Keratinocyte (primary cell): ENCODE results near the gene SNRPF. TPM values are rescaled to one million over a fixed set of nuclear protein-coding genes. Genes with fewer than 3 reads are reported as not detected.

ENCODE experiments used
- DNase-seq: peaks from one replicate; pipeline ENCODE4 v3.0.0-alpha.2; 2011; ENCODE audit warnings: low read depth, missing footprints, low spot score
- FAIRE-seq: peaks from 2 replicates; lab custom pipeline; 2011; peaks lifted over from hg19 to GRCh38; lab: Jason Lieb, UNC
- H2AFZ ChIP-seq: 2 replicates; pipeline ENCODE4 v1.6.0; 2012; ENCODE audit warnings: low read length, control low read depth, inconsistent platforms; ENCODE audit not compliant: control insufficient read depth
- H3K27ac ChIP-seq: 2 replicates; pipeline ENCODE4 v1.5.1; 2011; ENCODE audit warnings: low read length; ENCODE audit not compliant: control insufficient read depth, insufficient read depth
- H3K27me3 ChIP-seq: 3 replicates; pipeline ENCODE4 v1.6.0; 2011; ENCODE audit warnings: low read length; ENCODE audit not compliant: control insufficient read depth, insufficient read depth; ENCODE audit errors: extremely low read depth
- H3K36me3 ChIP-seq, 2 experiments: 2 replicates in 1 of 2; 3 replicates in 1 of 2; pipeline ENCODE4 v1.5.1; 2011; ENCODE audit warnings: low read length in 2 of 2, mild to moderate bottlenecking in 1 of 2; ENCODE audit not compliant: control insufficient read depth in 2 of 2, insufficient read depth in 2 of 2; ENCODE audit errors: extremely low read depth in 1 of 2
- H3K4me1 ChIP-seq: 3 replicates; pipeline ENCODE4 v1.5.1; 2011; ENCODE audit warnings: low read length; ENCODE audit not compliant: control insufficient read depth, insufficient read depth; ENCODE audit errors: extremely low read depth
- H3K4me2 ChIP-seq: 3 replicates; pipeline ENCODE4 v1.6.0; 2011; ENCODE audit warnings: low read depth, low read length; ENCODE audit not compliant: control insufficient read depth, insufficient read depth; ENCODE audit errors: extremely low read depth
- H3K4me3 ChIP-seq, 3 experiments: fragments of 200-600 bp in 1 of 3; sonication (generic) in 1 of 3; 2 replicates in 2 of 3; 3 replicates in 1 of 3; pipeline ENCODE4 v1.5.1; 2011 to 2016; ENCODE audit warnings: low read length in 3 of 3, mild to moderate bottlenecking in 3 of 3, control low read depth in 2 of 3, inconsistent platforms in 1 of 3, low read depth in 1 of 3, mixed read lengths in 1 of 3, mixed run types in 1 of 3, moderate library complexity in 1 of 3; ENCODE audit not compliant: control insufficient read depth in 2 of 3, insufficient read depth in 2 of 3; ENCODE audit errors: extremely low read depth in 1 of 3
- H3K79me2 ChIP-seq: 2 replicates; pipeline ENCODE4 v1.6.0; 2012; ENCODE audit warnings: low read length; ENCODE audit not compliant: control insufficient read depth, insufficient read depth
- H3K9ac ChIP-seq: 3 replicates; pipeline ENCODE4 v1.6.0; 2011; ENCODE audit warnings: low read length; ENCODE audit not compliant: control insufficient read depth, insufficient read depth; ENCODE audit errors: extremely low read depth
- H3K9me1 ChIP-seq: 3 replicates; pipeline ENCODE4 v1.6.0; 2011; ENCODE audit warnings: low read length; ENCODE audit not compliant: control insufficient read depth, insufficient read depth; ENCODE audit errors: extremely low read depth
- H3K9me3 ChIP-seq: 2 replicates; pipeline ENCODE4 v1.5.1; 2012; ENCODE audit warnings: low read depth, low read length; ENCODE audit not compliant: control insufficient read depth
- H4K20me1 ChIP-seq: 3 replicates; pipeline ENCODE4 v1.6.0; 2011; ENCODE audit warnings: low read length; ENCODE audit not compliant: control insufficient read depth, insufficient read depth; ENCODE audit errors: extremely low read depth
- CTCF ChIP-seq, 3 experiments: IDR thresholded peaks in 1 of 3; conservative IDR thresholded peaks in 1 of 3; optimal IDR thresholded peaks in 1 of 3; 2 replicates in 2 of 3; 3 replicates in 1 of 3; pipeline versions ENCODE3 to v1.5.1; 2011; ENCODE audit warnings: low read length in 3 of 3, mild to moderate bottlenecking in 3 of 3, moderate library complexity in 2 of 3, control low read depth in 1 of 3, inconsistent platforms in 1 of 3; ENCODE audit not compliant: insufficient read depth in 2 of 3; ENCODE audit errors: extremely low read depth in 1 of 3
- EZH2 ChIP-seq: IDR thresholded peaks from one replicate; pipeline ENCODE4 v1.6.1; 2012; ENCODE audit warnings: inconsistent platforms, mild to moderate bottlenecking, low read length, moderate library complexity
- dilution Hi-C: fragments of 300-500 bp; cut with MboI; formaldehyde crosslinking; loops from one replicate; pipeline ENCODE4 v1.7.0; 2020; ENCODE audit warnings: low sequenced_read_pairs; ENCODE audit not compliant: extremely low pct_ligation_motif_present
- polyA plus RNA-seq, 5 experiments: library from polyadenylated mRNA; depleted of rRNA in 3 of 5; stranded (reverse) in 3 of 5; stranded (forward) in 1 of 5; unstranded in 1 of 5; fragments of >200 nt; gene quantifications; 1 replicate in 1 of 5; 2 replicates in 3 of 5; 3 replicates in 1 of 5; pipeline versions ENCODE4 v1.2.1 to v1.2.3, GENCODE V29; 2011 to 2012; ENCODE audit warnings: missing spikeins in 2 of 5, low read depth in 1 of 5, low replicate concordance in 1 of 5

Gene SNRPF
- polyA plus RNA-seq, 1 donor (not counting 4 experiments of a cell fraction or from before 2014, with no cell fraction given): 34.7 TPM

GRCh38 chr12:95852133-95852532 lies 6.6 kb upstream of the SNRPF start:
- no peak for FAIRE-seq
- no peak overlapping the region for H3K9ac ChIP-seq
- TF ChIP-seq EZH2 (no peak), CTCF (optimal IDR thresholded peaks at IDR 0.05 in 1 of 3, IDR thresholded peaks at IDR 0.05 in 1 of 3, conservative IDR thresholded peaks at IDR 0.05 in 1 of 3; ENCODE audit: extremely low read depth in 1 of 3, insufficient read depth in 2 of 3, low read length in 3 of 3) (no peak)
- H3K4me3 ChIP-seq: no peak overlapping the region
- H3K4me2 ChIP-seq: no peak overlapping the region
- no peaks in the 10 kb centered on the region for H3K79me2 ChIP-seq
- no peaks in the 10 kb centered on the region for H3K4me1 ChIP-seq
- dilution Hi-C loops: no loop called here
- no peaks in the 10 kb centered on the region for H3K9me1 ChIP-seq
- peaks cover 4% of the 10 kb centered on the region for H3K27me3 ChIP-seq
- no peak for DNase-seq
- no peak overlapping the region for H3K27ac ChIP-seq
- H2AFZ ChIP-seq: no peak overlapping the region
- H3K9me3 ChIP-seq: no peaks in the 10 kb centered on the region
- H4K20me1 ChIP-seq: no peaks in the 10 kb centered on the region
- H3K36me3 ChIP-seq: no peaks in the 10 kb centered on the region

GRCh38 chr12:95857156-95857555 lies 1.6 kb upstream of the SNRPF start:
- peaks cover 11% of the 10 kb centered on the region for H3K4me1 ChIP-seq
- H3K36me3 ChIP-seq: peaks cover 2 to 5% of the 10 kb centered on the region in 2 experiments
- DNase-seq (no peak), FAIRE-seq (no peak)
- no peaks in the 10 kb centered on the region for H3K27me3 ChIP-seq
- dilution Hi-C loops: no loop called here
- H3K9me1 ChIP-seq: no peaks in the 10 kb centered on the region
- no peaks in the 10 kb centered on the region for H4K20me1 ChIP-seq
- H2AFZ ChIP-seq: no peak overlapping the region
- H3K9me3 ChIP-seq: no peaks in the 10 kb centered on the region
- H3K9ac ChIP-seq: no peak overlapping the region
- H3K79me2 ChIP-seq: peaks cover 34% of the 10 kb centered on the region
- H3K4me3 ChIP-seq: no peak overlapping the region
- no peak overlapping the region for H3K4me2 ChIP-seq
- TF ChIP-seq EZH2: no peak
- no peak for TF ChIP-seq CTCF (optimal IDR thresholded peaks at IDR 0.05 in 1 of 3, IDR thresholded peaks at IDR 0.05 in 1 of 3, conservative IDR thresholded peaks at IDR 0.05 in 1 of 3; ENCODE audit: extremely low read depth in 1 of 3, insufficient read depth in 2 of 3, low read length in 3 of 3)
- no peak overlapping the region for H3K27ac ChIP-seq
